ENCODE results near the gene LARP1B.
A peak's percentile ranks its signal among the peaks of the same experiment; 100 is the strongest.
"Not testable (repeated sequence)": the region's sequence is repeated elsewhere in the genome, so short reads cannot be mapped to it uniquely, and the experiment has no call there.

LARP1B gene

DNA sequence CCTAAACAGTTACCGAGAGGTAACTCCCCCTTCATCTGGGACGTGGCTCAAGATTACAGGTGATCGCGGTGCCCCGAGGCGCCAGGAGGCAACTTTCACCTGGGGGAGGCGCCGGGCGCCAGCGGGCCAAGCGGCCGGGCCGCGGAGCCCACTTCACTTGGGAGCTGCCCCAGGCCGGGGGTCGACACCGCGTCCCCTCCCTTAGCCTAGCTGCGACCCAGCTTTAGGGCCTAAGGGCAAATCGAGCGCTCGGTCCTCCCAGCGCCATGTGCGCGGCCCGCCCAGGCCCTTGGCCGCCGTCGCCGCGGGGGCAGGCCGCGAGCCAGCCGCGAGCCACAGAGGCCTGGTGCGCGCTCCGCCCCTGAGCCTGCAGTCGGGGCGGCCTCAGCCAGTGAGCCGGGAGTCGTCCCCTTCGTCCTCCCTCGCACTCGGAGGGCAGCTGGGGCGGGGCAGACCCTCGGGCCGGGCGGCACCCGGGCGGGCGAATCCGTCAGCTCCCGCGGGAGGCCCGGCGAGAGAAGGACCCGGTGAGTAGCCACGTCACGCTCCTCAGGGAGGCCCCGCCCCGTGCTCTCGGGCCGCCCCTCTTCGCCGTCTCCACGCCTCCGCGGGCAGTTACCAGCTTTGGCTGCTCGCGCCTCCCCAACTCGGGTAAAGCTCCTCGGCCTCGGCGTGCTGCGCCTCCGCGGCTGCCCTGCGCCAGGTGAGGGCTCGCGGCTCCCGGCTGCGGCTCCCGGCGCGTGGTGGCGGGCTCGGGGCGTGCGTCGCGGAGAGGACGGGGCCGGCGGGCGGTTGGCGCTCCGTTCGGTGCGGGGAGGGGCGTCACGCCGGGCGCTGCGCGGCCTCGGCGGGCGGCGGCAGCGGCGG lies at the start of gene LARP1B:
Gene LARP1B, plus strand, starts transcription at position 614 of the 867 bp plus-strand sequence. CDS start 13,640 bp downstream, outside the sequence.
- DNase-seq = peak; percentile 94

DNA sequence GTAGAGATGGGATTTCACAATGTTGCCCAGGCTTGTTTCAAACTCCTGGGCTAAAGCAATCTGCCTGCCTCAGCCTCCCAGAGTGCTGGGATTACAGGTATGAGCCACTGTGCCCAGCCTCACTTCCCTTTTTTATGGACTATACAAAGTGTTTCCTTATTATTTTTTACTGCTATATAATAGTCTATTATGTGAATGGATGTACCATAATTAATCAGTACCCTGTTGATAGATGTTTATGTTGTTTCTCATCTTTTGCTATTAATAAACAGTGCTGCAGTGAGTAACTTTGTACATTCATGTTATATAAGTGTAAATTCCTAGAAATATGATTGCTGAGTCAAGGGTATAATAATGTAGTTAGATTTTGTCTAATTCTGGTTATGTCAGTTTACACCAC lies 35.8 kb upstream of the LARP1B start:
- DNase-seq = no peak

DNA sequence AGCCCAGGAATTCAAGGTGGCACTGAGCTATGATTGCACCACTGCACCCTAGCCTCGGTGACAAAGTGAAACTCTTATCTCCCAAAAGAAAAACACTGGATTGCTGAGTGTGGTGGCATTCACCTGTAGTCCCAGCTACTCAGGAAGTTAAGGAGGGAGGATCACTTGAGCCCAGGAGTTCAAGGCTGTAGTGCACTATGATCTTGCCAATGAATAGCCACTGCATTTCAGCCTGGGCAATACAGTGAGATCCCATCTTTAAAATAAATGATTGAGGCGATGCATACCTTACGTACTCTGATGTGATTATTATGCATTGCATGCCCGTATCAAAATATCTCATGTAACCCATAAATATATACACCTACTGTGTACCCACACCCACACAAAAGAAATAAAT lies 31.2 kb upstream of the LARP1B start:
- no peak for DNase-seq

DNA sequence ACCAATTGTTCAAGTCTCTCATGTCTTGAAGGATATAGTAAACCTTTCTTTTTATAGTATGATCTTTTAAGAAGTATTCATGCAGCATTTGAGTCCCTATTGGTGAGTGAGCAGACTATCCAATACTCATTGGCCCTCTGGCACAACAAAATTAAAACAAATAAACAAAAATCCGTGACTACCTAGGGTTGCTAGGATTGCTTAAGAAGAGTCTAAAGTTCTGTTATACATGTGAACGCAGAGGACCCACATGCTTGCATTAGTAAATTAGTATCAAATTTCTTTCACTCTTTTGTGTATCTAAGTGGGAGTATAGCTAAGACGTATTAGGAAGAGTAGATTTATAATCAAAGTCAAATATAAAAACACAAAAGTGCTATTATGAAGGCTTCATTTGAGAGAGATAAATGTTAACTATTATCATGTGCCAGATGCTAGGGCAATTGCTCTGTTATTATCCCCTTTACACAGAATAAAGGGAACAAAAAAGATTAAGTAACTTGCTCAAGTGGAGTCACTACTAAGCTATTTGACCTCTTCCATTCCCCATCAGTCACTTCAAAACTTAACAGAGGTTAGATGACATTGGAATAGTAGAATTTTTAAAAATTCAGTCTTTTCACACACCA lies 29.2 kb upstream of the LARP1B start:
- no peak for DNase-seq

DNA sequence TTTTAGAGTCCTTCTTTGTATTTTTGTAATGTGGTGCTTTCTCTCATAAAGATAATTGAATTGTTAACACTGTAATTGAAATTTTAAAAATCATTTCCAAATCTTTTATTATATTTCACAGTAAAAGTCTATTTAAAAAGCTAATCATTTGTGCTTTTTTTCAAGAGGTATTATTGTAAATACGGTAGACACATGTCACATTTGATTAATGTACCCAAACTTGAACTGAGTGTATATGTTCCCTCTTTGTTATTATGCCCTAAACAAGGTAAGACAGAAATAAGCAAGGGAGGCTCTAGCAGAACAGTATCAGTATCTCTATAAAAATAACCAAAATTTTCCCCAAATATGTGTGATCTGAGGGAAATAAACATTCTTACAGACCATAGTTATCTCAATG lies 21.5 kb upstream of the LARP1B start:
- DNase-seq = no peak

DNA sequence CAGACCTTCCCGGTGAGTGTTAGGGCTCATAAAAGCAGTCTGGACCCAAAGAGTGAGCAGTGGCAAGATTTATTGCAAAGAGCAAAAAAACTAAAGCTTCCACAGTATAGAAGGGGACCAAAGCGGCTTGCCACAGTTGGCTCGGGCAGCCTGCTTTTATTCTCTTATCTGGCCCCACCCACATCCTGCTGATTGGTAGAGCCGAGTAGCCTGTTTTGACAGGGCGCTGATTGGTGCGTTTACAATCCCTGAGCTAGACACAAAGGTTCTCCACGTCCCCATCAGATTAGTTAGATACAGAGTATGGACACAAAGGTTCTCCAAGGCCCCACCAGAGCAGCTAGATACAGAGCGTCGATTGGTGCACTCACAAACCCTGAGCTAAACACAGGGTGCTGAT lies 14.1 kb upstream of the LARP1B start:
- DNase-seq = not testable (repeated sequence)

DNA sequence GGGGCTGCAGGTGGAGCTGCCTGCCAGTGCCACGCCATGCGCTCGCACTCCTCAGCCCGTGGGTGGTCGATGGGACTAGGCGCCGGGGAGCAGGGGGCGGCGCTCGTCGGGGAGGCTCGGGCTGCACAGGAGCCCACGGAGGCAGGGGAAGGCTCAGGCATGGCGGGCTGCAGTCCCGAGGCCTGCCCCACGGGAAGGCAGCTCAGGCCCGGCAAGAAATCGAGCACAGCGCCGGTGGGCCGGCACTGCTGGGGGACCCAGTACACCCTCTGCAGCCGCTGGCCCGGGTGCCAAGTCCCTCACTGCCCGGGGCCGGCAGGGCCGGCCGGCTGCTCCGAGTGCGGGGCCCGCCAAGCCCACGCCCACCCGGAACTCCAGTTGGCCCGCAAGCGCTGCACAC lies 13.6 kb upstream of the LARP1B start:
- DNase-seq = not testable (repeated sequence)

DNA sequence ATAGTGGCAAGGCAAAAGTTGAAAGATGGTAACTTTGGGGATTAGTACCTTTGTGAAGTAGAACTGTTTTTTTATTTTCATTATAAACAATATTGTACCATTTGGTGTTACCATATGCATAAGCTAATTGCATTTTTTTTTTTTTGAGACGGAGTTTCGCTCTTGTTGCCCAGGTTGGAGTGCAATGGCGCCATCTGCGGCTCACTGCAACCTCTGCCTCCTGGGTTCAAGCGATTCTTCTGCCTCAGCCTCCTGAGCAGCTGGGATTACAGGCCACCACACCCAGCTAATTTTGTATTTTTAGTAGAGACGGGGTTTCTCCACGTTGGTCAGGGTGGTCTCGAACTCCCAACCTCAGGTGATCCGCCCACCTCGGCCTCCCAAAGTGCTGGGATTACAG lies 9.9 kb upstream of the LARP1B start:
- DNase-seq = not testable (repeated sequence)

DNA sequence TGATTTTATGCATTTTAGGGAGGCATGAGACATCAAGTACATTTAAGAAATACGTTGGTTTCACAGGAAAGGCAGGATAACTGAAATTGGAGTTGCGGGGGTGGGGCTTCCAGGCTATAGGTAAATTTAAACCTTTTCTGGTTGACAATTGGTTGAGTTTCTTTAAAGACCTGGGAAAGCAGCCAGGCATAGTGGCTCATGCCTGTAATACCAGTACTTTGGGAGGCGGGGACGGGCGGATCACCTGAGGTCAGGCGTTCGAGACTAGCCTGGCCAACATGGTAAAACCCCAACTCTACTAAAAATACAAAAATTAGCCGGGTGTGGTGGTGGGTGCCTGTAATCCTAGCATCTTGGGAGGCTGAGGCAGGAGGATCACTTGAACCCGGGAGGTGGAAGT lies 6.2 kb upstream of the LARP1B start:
- DNase-seq = not testable (repeated sequence)

DNA sequence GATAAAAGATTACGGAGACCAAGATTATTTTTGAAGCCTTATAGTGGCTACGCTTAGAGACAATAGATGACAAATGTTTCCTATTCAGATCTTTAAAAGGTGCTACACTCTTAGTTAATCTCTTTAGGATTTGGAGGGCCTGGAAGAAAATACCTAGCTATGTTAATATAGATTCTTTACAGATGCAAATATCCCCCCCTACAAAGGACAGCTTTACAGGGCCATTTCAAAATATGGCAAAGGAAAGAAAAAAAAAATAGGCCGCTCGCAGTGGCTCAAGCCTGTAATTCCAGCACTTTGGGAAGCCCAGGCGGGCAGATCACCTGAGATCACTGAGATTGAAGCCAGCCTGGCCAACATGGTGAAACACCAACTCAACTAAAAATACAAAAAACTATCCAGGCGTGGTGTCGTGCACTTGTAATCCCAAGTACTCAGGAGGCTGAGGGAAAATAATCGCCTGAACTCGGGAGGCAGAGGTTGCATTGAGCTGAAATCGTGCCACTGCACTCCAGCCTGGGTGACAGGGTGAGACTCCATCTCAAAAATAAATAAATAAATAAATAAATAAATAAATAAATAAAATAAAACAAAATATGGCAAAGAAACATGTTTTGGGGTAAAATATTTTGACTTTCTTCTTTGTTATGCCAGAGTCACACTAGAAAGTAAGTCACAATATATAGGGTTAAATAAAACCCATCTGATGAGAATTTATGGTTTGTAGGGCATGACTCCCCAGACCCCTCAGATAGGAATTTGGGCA lies 5.5 kb upstream of the LARP1B start:
- not testable (repeated sequence) for DNase-seq

DNA sequence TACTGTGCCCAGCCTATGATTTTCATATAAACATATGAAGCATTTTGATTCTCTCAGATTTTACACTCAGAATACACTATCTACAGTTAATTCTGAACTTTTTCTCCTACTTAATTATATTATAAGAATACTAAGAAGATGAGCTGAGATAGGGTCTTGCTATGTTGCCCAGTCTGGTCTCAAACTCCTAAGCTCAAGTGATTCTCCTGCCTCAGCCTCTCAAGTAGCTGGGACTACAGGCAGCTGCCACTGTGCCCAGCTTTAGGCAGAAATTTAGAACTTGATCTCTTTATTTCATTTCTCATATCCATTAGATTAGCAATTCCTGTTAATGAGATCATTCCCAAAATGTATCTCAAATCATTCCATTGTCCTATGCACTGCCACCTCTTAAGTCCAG lies 4.7 kb upstream of the LARP1B start:
- no peak for DNase-seq

DNA sequence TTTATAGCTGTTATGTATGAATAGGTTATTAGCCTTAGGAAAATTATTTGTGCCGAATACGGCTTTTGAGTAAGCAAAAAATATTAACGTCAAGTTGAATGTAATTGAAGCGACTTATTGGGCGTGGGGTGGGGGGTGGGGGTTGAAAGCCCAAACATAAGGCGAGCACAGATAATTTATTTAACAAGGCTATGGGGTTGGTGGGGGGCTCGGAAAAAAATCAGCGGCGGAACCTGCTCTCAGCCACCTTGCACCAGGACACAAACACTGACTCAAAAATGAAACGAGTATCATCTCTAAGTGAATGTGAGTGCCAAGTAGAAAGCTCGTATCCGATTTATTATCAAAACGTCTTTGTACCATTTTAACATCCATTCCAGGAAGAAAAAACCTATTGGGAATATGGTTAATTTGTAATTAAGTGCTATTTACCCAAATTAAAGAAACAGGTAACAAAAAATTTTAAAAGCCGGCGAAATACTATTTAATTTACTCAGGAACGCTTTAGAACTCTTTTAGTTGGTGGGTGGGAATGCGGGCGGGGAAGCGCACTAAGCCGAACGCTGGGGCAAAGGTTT lies 902 bp upstream of the LARP1B start:
- DNase-seq = no peak

DNA sequence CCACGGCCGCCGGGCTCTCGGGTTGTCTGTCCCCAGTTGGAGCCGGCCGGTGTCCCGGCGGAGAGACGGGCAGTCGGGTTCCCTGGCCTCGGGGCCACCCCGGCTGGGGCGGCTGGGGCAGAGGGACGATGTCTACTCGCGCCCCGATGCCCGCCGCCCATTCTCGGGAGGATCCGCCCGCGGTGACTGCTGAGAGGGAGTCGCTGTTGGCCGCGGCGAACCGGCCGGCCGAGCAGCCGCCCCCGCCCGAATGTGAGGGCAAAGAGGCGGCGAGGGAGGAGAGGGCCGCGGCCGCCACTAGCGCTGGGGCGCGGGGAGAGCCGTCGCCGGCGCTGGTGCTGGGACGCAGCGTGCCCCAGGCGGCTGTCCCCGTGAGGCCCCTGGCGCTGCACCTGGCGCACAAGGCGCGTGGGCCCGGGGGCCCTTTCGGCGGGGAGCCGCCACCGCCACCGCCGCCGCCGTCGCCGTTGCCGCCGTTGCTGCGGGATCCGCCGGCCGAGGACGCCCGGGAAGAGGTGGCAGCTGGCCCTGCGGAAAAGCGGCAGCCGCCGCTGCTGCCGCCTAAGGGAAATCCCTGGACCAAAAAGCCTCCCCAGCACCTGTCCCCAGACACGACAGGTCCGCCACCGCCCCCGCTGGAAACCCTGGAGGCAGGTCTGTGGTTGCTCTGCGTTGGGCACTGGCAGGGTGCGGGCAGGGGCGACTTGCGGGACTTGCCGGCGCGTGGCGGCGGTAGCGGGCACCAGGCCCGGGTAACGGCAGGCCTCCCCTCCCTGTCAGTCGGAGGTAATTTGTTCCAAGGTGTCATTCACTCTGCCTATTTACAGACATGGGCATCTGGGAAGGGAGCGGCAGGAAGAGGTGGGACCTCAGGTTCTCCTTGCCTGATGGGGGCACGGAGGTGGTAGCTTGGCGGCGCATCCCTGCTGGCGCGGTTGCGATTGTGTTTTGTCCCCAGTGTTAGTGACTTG lies 739 bp downstream of the LARP1B start:
- no peak for DNase-seq

DNA sequence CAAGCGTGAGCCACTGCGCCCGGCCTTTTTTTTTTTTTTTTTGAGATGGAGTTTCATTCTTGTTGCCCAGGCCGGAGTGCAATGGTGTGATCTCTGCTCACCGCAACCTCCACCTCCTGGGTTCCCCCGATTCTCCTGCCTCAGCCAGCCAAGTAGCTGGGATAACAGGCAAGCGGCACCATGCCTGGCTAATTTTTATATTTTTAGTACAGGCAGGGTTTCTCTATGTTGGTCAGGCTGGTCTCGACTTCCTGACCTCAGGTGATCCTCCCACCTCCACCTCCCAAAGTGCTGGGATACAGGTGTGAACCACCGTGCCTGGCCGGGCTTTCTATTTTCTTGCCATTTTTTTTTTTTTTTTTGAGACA lies 5.3 kb downstream of the LARP1B start:
- DNase-seq = not testable (repeated sequence)

DNA sequence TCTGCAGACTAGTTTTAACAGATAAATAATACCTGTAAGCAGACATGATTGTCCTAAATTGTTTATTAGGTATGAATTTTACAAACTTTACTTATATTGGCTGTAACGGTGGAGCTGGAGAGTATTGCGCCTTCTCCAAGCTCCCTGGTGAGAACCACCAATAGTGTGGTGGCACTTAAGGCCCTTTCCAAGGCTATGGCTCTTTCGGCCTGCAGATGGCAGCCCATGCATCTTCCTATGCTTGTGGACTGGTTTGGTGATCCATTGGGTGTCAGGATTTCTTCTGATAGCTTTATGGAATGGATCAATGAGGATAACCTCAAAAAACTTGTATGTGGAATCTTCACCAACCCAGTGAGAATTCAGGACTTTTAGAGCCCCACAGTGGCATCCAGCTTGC lies 7.8 kb downstream of the LARP1B start:
- no peak for DNase-seq

DNA sequence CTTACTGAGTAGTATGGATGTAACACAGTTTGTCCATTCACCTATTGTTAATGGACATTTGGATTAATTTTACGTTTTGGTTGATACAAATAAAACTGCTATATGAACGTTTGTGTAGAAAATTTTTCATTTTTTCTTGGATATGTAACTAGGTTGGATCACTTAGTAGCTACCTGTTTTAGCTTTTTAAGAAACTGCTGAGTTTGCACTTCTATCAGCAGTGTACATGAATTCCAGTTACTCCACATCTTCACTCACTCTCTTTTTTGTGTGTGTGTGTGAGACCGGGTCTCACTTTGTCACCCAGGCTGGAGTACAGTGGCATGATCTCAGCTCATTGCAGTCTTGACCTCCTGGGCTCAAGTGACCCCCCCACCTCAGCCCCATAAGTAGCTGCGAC lies 15.4 kb downstream of the LARP1B start:
- no peak for DNase-seq

DNA sequence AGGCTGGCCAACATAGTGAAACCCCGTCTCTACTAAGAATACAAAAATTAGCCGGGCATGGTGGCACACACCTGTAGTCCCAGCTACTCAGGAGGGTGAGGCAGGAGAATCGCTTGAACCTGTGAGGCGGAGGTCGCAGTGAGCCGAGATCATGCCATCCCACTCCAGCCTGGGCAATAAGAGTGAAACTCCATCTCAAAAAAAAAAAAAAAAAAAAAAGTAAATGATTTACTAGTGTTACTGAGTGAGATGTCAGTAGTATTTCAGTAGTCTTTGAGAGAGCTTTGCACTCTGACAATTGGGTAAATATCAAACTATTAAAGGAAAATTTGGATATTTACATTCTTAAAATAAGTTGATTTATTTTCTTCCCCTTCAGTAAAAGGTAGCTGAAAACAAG lies 34.2 kb downstream of the LARP1B start:
- DNase-seq = not testable (repeated sequence)

DNA sequence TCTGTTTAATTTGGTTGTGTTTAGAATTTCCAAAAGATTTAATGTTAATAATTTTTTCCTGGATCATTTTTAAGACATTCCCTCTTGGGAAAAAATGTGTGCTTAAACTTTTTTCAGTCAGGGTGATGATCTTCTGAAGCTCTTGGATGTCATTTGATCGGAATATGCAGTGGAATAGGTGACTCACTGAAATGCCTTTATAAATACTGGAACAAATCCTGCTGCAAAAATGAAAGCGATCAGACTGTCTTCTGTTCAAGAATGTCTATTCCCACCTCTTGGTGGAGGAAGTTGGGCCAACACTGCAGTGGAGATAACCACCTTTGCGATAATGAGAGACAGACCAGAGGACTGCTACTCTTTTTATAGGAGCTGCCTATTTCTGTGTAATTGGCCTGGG lies 46.7 kb downstream of the LARP1B start:
- DNase-seq = no peak

DNA sequence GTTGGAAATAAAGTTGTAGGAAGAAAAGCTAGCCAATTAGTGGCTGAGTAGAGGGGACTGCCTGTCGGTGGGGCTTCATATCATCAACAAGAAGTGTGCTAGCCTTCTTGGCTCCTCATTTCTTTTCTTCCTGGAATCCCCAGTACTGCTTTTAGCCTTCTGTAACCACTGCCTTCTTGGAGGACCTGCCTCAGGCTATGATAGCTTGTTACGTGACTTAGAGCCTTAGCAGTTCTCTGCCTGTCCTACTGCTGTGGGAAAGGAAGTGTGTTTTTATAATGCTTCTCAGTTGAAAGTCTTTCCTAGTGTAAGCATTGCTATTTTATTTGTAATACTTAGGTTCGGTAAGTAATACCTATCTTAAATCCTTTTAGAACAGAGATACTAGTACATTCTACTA lies 61.9 kb downstream of the LARP1B start:
- DNase-seq = no peak

DNA sequence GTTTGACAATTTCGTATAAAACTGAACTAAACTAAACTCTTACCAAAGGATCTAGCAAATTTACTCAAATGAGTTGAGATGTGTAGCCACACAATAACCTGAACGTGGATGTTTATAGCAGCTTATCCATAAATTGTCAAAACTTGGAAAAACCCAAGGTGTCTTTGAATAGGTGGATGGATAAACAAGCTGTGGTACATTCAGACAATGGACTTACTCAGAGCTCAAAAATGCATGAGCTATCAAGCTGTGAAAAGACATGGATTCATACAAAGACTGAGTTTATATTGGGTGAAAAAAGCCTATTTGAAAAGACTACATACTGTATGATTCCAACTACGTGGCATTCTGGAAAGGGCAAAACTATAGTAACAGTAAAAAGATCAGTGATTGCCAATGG lies 69.5 kb downstream of the LARP1B start:
- no peak for DNase-seq

DNA sequence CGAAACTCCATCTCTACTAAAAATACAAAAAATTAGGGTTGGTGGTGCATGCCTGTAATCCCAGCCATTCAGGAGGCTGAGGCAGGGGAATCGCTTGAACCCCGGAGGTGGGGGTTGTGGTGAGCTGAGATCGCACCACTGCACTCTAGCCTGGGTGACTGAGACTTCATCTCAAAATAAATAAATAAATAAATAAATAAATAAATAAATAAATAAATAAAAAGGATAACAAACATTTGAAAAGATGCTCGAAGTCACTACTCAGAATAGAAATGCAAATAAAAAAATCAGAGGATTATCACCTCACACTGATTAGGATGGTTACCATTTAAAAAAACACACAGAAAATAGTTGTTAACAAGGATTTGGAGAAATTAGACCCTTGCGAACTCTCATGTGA lies 73.8 kb downstream of the LARP1B start:
- DNase-seq = no peak

DNA sequence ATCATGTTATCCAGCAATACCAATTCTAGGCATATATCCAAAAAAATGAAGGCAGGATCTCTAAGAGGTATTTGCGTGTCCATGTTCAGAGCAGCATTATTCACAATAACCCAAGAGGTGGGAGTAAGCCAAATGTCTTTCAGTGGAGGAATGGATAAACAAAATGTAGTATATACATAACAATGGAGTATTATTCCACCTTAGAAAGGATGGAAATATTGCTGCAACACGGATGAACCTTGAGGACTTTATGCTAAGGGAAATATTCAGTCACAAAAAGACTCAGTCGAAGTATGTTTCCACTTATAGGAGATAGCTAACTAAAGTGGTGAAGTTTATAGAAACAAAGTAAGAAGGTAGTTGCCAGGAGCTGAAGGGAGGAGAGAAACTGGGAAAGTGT lies 74.3 kb downstream of the LARP1B start:
- no peak for DNase-seq

Measured in NCI-H446 treated with DMSO at 0.1 percent for 48 hours (cell line).